Caco-2 (cell line): ENCODE measurements around the gene RAD51B. TPM values are rescaled to one million over a fixed set of nuclear protein-coding genes. Genes with fewer than 3 reads are reported as not detected.

ENCODE experiments used
- BruUV-seq: library from RNA; stranded (reverse); fragments of 400-500 nt; replicated peaks from 2 replicates; lab custom pipeline; 2021; lab: Mats Ljungman, UMichigan
- CTCF ChIA-PET: fragments of 300-600 bp; sonication (Branson Sonifier 250); formaldehyde crosslinking; loops from one replicate; lab custom pipeline; 2022; ENCODE audit warnings: antibody characterized with exemption; lab: Charles Lee
- POLR2A ChIA-PET: fragments of 300-600 bp; sonication (Branson Sonifier 250); formaldehyde crosslinking; loops from one replicate; lab custom pipeline; 2022; ENCODE audit warnings: antibody characterized with exemption; lab: Charles Lee
- DNase-seq, 2 experiments: peaks; one replicate each; pipeline versions ENCODE4 v3.0.0 to v3.0.0-alpha.2; 2020 to 2022
- H3K27me3 ChIP-seq: replicated peaks from 2 replicates; pipeline ENCODE4 v1.6.0; 2011; ENCODE audit warnings: low read length; ENCODE audit not compliant: control insufficient read depth, insufficient read depth
- H3K36me3 ChIP-seq: 2 replicates; pipeline ENCODE4 v1.5.1; 2011; ENCODE audit warnings: low read length; ENCODE audit not compliant: control insufficient read depth, insufficient read depth
- H3K4me1 ChIP-seq: fragments of 250-450 bp; sonication (Bioruptor Pico); 2 replicates; pipeline ENCODE4 v1.5.1; 2020; ENCODE audit warnings: mild to moderate bottlenecking
- H3K4me3 ChIP-seq: 2 replicates; pipeline ENCODE4 v1.5.1; 2011; ENCODE audit warnings: low read depth, mild to moderate bottlenecking, control low read depth, low read length
- H3K9me3 ChIP-seq: fragments of 250-450 bp; sonication (Bioruptor Pico); 2 replicates; pipeline ENCODE4 v1.5.1; 2020; ENCODE audit warnings: mild to moderate bottlenecking, moderate library complexity
- H3K27ac Mint-ChIP-seq: one replicate; pipeline ENCODE4 v1.8.0; 2022; ENCODE audit warnings: mixed read lengths; ENCODE audit not compliant: unreplicated experiment
- H3K27me3 Mint-ChIP-seq: one replicate; pipeline ENCODE4 v1.8.0; 2022; ENCODE audit warnings: mixed read lengths; ENCODE audit not compliant: insufficient read depth, unreplicated experiment
- H3K36me3 Mint-ChIP-seq: one replicate; pipeline ENCODE4 v1.8.0; 2022; ENCODE audit warnings: mild to moderate bottlenecking, mixed read lengths; ENCODE audit not compliant: insufficient read depth, unreplicated experiment
- H3K4me1 Mint-ChIP-seq: one replicate; pipeline ENCODE4 v1.8.0; 2022; ENCODE audit warnings: low read depth, mixed read lengths; ENCODE audit not compliant: unreplicated experiment
- H3K4me3 Mint-ChIP-seq: one replicate; pipeline ENCODE4 v1.8.0; 2022; ENCODE audit warnings: mild to moderate bottlenecking, moderate library complexity, mixed read lengths; ENCODE audit not compliant: unreplicated experiment
- H3K9me3 Mint-ChIP-seq: one replicate; pipeline ENCODE4 v1.8.0; 2022; ENCODE audit warnings: mixed read lengths; ENCODE audit not compliant: unreplicated experiment
- CTCF ChIP-seq, 2 experiments: fragments of 200-600 bp in 1 of 2; IDR thresholded peaks; 1 replicate in 1 of 2; 2 replicates in 1 of 2; pipeline versions ENCODE4 v1.5.1 to v1.8.0; 2011 to 2022; ENCODE audit warnings: antibody characterized with exemption in 1 of 2, control low read depth in 1 of 2, inconsistent platforms in 1 of 2, low read depth in 1 of 2, low read length in 1 of 2, mild to moderate bottlenecking in 1 of 2, moderate library complexity in 1 of 2; ENCODE audit not compliant: insufficient read depth in 1 of 2, severe bottlenecking in 1 of 2, unreplicated experiment in 1 of 2
- intact Hi-C: fragments of 100-400 bp; cut with micrococcal nuclease; formaldehyde crosslinking; loops from one replicate; pipeline ENCODE4 v1.10.0; 2022; ENCODE audit not compliant: unreplicated experiment
- total RNA-seq: library from RNA; stranded (reverse); gene quantifications from 2 replicates; pipeline ENCODE4 v1.2.3, GENCODE V29; 2022

RAD51B gene
- total RNA-seq, 1 experiment from 2014 or later, result 16.7 TPM

DNA sequence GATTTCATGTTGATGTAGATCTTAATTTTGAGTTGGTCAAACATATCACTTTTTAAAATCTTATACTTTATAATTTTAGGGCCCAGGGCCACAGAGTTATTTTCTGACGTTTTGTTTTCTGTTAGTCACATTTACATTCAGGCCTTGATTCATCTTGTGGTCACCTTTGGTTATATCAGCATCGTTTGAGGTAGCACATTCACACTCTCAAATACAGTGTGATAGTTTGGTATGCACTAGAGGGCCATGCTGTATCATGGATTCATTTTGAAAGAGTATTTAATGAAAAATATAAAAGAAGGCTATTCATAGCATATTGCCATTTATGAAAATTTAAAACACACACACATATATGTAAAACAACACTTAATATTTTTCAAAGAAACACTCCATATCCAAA is 274.6 kb downstream of the RAD51B start:
- H3K9me3 ChIP-seq, result no peaks in the 10 kb centered on the region
- intact Hi-C loops, result no loop called here
- H3K4me1 ChIP-seq, result no peaks in the 10 kb centered on the region
- TF ChIP-seq CTCF (IDR thresholded peaks at IDR 0.05; ENCODE audit: insufficient read depth in 1 of 2, low read depth in 1 of 2, low read length in 1 of 2, severe bottlenecking in 1 of 2, unreplicated experiment in 1 of 2), result no peak
- no peaks in the 10 kb centered on the region for H3K27me3 ChIP-seq
- Mint-ChIP-seq H3K9me3 (peaks cover 29% of the 10 kb centered on the region), H3K4me1 (no peaks in the 10 kb centered on the region), H3K36me3 (peaks cover 7% of the 10 kb centered on the region), H3K27ac (no peak overlapping the region), H3K4me3 (no peak overlapping the region), H3K27me3 (no peaks in the 10 kb centered on the region)
- ChIA-PET POLR2A (no interaction called here), CTCF (no interaction called here)
- no peaks in the 10 kb centered on the region for H3K36me3 ChIP-seq
- no TSS peak for BruUV-seq
- H3K4me3 ChIP-seq, result no peak overlapping the region
- DNase-seq, result no peak

GRCh38 chr14:68094752-68095151 is 275.2 kb downstream of the RAD51B start:
- no peak for DNase-seq
- Histone ChIP-seq H3K27me3 (no peaks in the 10 kb centered on the region), H3K9me3 (no peaks in the 10 kb centered on the region), H3K4me3 (no peak overlapping the region), H3K36me3 (no peaks in the 10 kb centered on the region), H3K4me1 (no peaks in the 10 kb centered on the region)
- Mint-ChIP-seq H3K9me3 (peaks cover 35% of the 10 kb centered on the region), H3K36me3 (peaks cover 7% of the 10 kb centered on the region), H3K4me1 (peaks cover 4% of the 10 kb centered on the region), H3K27ac (no peak overlapping the region), H3K27me3 (no peaks in the 10 kb centered on the region), H3K4me3 (no peak overlapping the region)
- BruUV-seq, result no TSS peak
- TF ChIP-seq CTCF (IDR thresholded peaks at IDR 0.05; ENCODE audit: insufficient read depth in 1 of 2, low read depth in 1 of 2, low read length in 1 of 2, severe bottlenecking in 1 of 2, unreplicated experiment in 1 of 2), result no peak
- intact Hi-C loops, result no loop called here
- CTCF ChIA-PET, result no interaction called here
- POLR2A ChIA-PET, result no interaction called here

DNA sequence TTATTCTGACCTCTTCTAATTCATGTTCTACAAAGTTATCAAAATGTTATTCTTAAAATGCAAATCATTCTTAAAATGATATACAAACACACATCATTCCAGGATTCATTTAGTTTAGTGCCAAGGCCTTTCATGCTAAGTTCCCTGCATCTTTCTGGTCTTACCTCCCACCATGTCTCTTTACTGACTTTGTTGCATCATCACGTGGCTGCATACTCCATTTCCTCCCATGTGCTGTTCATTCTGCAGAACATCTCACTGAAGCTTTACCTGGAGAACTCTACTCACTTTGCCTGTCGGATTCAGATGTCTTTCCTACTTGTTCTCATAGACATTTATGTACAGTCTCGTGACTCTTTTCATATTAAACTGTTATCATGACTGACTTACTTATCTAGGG is 278.1 kb downstream of the RAD51B start:
- intact Hi-C loops, result no loop called here
- CTCF ChIA-PET, result no interaction called here
- Histone ChIP-seq H3K36me3 (no peaks in the 10 kb centered on the region), H3K4me3 (no peak overlapping the region), H3K4me1 (no peaks in the 10 kb centered on the region), H3K9me3 (peaks cover 24% of the 10 kb centered on the region), H3K27me3 (no peaks in the 10 kb centered on the region)
- POLR2A ChIA-PET, result no interaction called here
- no TSS peak for BruUV-seq
- no peak for TF ChIP-seq CTCF (IDR thresholded peaks at IDR 0.05; ENCODE audit: insufficient read depth in 1 of 2, low read depth in 1 of 2, low read length in 1 of 2, severe bottlenecking in 1 of 2, unreplicated experiment in 1 of 2)
- Mint-ChIP-seq H3K4me1 (peaks cover 6% of the 10 kb centered on the region), H3K27me3 (no peaks in the 10 kb centered on the region), H3K27ac (no peak overlapping the region), H3K36me3 (peaks cover 12% of the 10 kb centered on the region), H3K4me3 (no peak overlapping the region), H3K9me3 (peaks cover 53% of the 10 kb centered on the region)
- no peak for DNase-seq
